Measurements from ENCODE around the gene ARL8B. TPM values are rescaled to one million over a fixed set of nuclear protein-coding genes. Genes with fewer than 3 reads are reported as not detected.
A peak's percentile ranks its signal among the peaks of the same experiment; 100 is the strongest.

ARL8B gene
- polyA plus RNA-seq, 1 donor (not counting 4 experiments of a cell fraction or from before 2014, with no cell fraction given), result 102 TPM

GRCh38 chr3:5136211-5136918, 14.3 kb downstream of the ARL8B start:
- peak overlapping the region; percentile 76 for H3K27ac ChIP-seq (ENCODE audit: control insufficient read depth, insufficient read depth, low read length)
- dilution Hi-C loops (cut with MboI; ENCODE audit: extremely low pct_ligation_motif_present, low sequenced_read_pairs), result no loop called here
- no peaks in the 10 kb centered on the region for H3K36me3 ChIP-seq (ENCODE audit: control insufficient read depth in 2 of 2, extremely low read depth in 1 of 2, insufficient read depth in 2 of 2, low read length in 2 of 2)
- TF ChIP-seq EZH2 (IDR thresholded peaks at IDR 0.05; ENCODE audit: low read length), result no peak
- TF ChIP-seq, protein P1, sequence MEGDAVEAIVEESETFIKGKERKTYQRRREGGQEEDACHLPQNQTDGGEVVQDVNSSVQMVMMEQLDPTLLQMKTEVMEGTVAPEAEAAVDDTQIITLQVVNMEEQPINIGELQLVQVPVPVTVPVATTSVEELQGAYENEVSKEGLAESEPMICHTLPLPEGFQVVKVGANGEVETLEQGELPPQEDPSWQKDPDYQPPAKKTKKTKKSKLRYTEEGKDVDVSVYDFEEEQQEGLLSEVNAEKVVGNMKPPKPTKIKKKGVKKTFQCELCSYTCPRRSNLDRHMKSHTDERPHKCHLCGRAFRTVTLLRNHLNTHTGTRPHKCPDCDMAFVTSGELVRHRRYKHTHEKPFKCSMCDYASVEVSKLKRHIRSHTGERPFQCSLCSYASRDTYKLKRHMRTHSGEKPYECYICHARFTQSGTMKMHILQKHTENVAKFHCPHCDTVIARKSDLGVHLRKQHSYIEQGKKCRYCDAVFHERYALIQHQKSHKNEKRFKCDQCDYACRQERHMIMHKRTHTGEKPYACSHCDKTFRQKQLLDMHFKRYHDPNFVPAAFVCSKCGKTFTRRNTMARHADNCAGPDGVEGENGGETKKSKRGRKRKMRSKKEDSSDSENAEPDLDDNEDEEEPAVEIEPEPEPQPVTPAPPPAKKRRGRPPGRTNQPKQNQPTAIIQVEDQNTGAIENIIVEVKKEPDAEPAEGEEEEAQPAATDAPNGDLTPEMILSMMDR (optimal IDR thresholded peaks at IDR 0.05 in 1 of 3, IDR thresholded peaks at IDR 0.05 in 1 of 3, conservative IDR thresholded peaks at IDR 0.05 in 1 of 3; ENCODE audit: extremely low read depth in 1 of 3, insufficient read depth in 2 of 3, low read length in 3 of 3), result peak; percentile 30 to 70 (median 54)
- no peaks in the 10 kb centered on the region for H3K9me3 ChIP-seq (ENCODE audit: control insufficient read depth, low read depth, low read length)
- FAIRE-seq, result peak; percentile 36
- no peaks in the 10 kb centered on the region for H3K27me3 ChIP-seq (ENCODE audit: control insufficient read depth, extremely low read depth, insufficient read depth, low read length)
- peak overlapping the region in 1 of 3 experiments; percentile 19 for H3K4me3 ChIP-seq (ENCODE audit: control insufficient read depth in 2 of 3, extremely low read depth in 1 of 3, insufficient read depth in 2 of 3, low read depth in 1 of 3, low read length in 3 of 3)
- H3K4me1 ChIP-seq (ENCODE audit: control insufficient read depth, extremely low read depth, insufficient read depth, low read length), result peaks cover 48% of the 10 kb centered on the region
- peaks cover 4% of the 10 kb centered on the region for H4K20me1 ChIP-seq (ENCODE audit: control insufficient read depth, extremely low read depth, insufficient read depth, low read length)
- peaks cover 97% of the 10 kb centered on the region for H3K79me2 ChIP-seq (ENCODE audit: control insufficient read depth, insufficient read depth, low read length)
- no peak overlapping the region for H2AFZ ChIP-seq (ENCODE audit: control insufficient read depth, low read length)
- no peak for DNase-seq (ENCODE audit: low read depth, low spot score)
- H3K9me1 ChIP-seq (ENCODE audit: control insufficient read depth, extremely low read depth, insufficient read depth, low read length), result no peaks in the 10 kb centered on the region
- peak overlapping the region; percentile 65 for H3K4me2 ChIP-seq (ENCODE audit: control insufficient read depth, extremely low read depth, insufficient read depth, low read depth, low read length)
- peak overlapping the region; percentile 34 for H3K9ac ChIP-seq (ENCODE audit: control insufficient read depth, extremely low read depth, insufficient read depth, low read length)

- Histone ChIP-seq H3K9me1 (ENCODE audit: control insufficient read depth, extremely low read depth, insufficient read depth, low read length) (no peaks in the 10 kb centered on the region), H3K4me1 (ENCODE audit: control insufficient read depth, extremely low read depth, insufficient read depth, low read length) (peaks cover 43% of the 10 kb centered on the region), H3K4me3 (ENCODE audit: control insufficient read depth in 2 of 3, extremely low read depth in 1 of 3, insufficient read depth in 2 of 3, low read depth in 1 of 3, low read length in 3 of 3) (no peak overlapping the region), H3K27me3 (ENCODE audit: control insufficient read depth, extremely low read depth, insufficient read depth, low read length) (no peaks in the 10 kb centered on the region), H3K4me2 (ENCODE audit: control insufficient read depth, extremely low read depth, insufficient read depth, low read depth, low read length) (peak overlapping the region; percentile 65), H2AFZ (ENCODE audit: control insufficient read depth, low read length) (no peak overlapping the region), H3K79me2 (ENCODE audit: control insufficient read depth, insufficient read depth, low read length) (peaks cover 97% of the 10 kb centered on the region), H3K27ac (ENCODE audit: control insufficient read depth, insufficient read depth, low read length) (peak overlapping the region; percentile 76), H3K9me3 (ENCODE audit: control insufficient read depth, low read depth, low read length) (no peaks in the 10 kb centered on the region), H3K9ac (ENCODE audit: control insufficient read depth, extremely low read depth, insufficient read depth, low read length) (peak overlapping the region; percentile 24), H4K20me1 (ENCODE audit: control insufficient read depth, extremely low read depth, insufficient read depth, low read length) (peaks cover 6% of the 10 kb centered on the region), H3K36me3 (ENCODE audit: control insufficient read depth in 2 of 2, extremely low read depth in 1 of 2, insufficient read depth in 2 of 2, low read length in 2 of 2) (no peaks in the 10 kb centered on the region)
- dilution Hi-C loops (cut with MboI; ENCODE audit: extremely low pct_ligation_motif_present, low sequenced_read_pairs), result no loop called here
- TF ChIP-seq, protein P1 (optimal IDR thresholded peaks at IDR 0.05 in 1 of 3, IDR thresholded peaks at IDR 0.05 in 1 of 3, conservative IDR thresholded peaks at IDR 0.05 in 1 of 3; ENCODE audit: extremely low read depth in 1 of 3, insufficient read depth in 2 of 3, low read length in 3 of 3), result no peak
- TF ChIP-seq EZH2 (IDR thresholded peaks at IDR 0.05; ENCODE audit: low read length), result no peak
- DNase-seq (ENCODE audit: low read depth, low spot score), result no peak
- peak; percentile 23 for FAIRE-seq
Observed at GRCh38 chr3:5136919-5137429, 14.9 kb downstream of the ARL8B start.

Measured in keratinocyte (primary cell).